Measurements from ENCODE around the gene DCAF7. TPM values are rescaled to one million over a fixed set of nuclear protein-coding genes. Genes with fewer than 3 reads are reported as not detected.

The DCAF7 gene
- total RNA-seq, 1 donor from 2014 or later = 135 TPM

DNA sequence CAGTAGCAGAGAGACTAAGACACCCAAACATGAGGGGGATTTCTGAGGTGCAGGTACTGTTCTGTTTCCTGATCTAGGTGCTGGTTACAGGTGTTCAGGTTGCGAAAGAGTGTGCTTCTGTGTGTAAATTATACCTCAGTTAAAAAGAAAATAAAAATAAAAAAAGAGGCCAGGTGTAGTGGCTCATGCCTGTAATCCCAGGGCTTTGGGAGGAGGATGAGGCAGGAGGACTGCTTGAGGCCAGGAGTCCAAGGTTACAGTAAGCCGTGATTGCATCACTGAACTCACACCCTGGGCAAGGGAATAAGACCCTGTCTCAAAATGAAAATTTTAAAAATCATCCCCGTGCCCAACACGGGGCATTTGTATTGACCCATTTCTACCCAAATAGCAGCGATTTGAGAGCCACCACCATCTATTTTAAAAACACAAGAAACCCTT, 3.2 kb upstream of the DCAF7 start:
- no peak for DNase-seq (ENCODE audit: low spot score, unreplicated experiment)
- H3K4me1 Mint-ChIP-seq (ENCODE audit: low read depth) = peaks cover 5% of the 10 kb centered on the region

DNA sequence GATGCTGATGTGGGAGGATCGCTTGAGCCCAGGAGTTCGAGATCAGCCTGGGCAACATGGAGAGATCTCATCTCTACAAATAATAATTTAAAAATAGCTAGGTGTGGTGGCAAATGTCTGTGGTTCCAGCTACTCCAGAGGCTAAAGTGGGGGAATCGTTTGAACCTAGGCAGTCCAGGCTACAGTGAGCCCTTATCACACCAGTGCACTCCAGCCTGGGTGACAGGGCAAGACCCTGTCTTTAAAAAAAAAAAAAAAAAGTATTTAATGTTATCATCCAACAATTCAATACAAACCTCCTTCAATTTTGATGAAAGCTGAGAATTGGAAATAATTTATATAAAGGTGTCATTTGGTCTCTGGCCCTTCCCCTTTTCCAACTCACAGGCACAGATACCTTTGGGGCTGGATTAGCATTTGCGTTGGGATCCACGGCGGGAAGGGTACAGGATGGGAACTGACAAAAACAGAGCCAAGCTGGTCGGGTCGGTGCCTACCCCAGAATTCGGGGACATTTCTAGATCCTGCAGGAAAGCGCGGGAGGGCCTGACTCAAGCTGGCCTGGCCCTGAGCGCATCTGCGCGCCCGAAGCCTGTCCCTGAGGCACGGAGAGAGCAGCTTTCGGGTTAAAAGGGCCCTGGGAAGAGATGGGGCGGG, 860 bp upstream of the DCAF7 start:
- TF ChIP-seq, protein P1, sequence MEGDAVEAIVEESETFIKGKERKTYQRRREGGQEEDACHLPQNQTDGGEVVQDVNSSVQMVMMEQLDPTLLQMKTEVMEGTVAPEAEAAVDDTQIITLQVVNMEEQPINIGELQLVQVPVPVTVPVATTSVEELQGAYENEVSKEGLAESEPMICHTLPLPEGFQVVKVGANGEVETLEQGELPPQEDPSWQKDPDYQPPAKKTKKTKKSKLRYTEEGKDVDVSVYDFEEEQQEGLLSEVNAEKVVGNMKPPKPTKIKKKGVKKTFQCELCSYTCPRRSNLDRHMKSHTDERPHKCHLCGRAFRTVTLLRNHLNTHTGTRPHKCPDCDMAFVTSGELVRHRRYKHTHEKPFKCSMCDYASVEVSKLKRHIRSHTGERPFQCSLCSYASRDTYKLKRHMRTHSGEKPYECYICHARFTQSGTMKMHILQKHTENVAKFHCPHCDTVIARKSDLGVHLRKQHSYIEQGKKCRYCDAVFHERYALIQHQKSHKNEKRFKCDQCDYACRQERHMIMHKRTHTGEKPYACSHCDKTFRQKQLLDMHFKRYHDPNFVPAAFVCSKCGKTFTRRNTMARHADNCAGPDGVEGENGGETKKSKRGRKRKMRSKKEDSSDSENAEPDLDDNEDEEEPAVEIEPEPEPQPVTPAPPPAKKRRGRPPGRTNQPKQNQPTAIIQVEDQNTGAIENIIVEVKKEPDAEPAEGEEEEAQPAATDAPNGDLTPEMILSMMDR (IDR thresholded peaks at IDR 0.05; ENCODE audit: unreplicated experiment) = no peak
- no peak for DNase-seq (ENCODE audit: low spot score, unreplicated experiment)
- H3K9me3 Mint-ChIP-seq (ENCODE audit: low read depth) = no peaks in the 10 kb centered on the region

More for the DNA sequence above, 3.2 kb upstream of the DCAF7 start:
- Mint-ChIP-seq H3K27ac (no peak overlapping the region), H3K36me3 (ENCODE audit: insufficient read depth) (no peaks in the 10 kb centered on the region), H3K9me3 (ENCODE audit: low read depth) (no peaks in the 10 kb centered on the region), H3K27me3 (no peaks in the 10 kb centered on the region), H3K4me3 (ENCODE audit: low read depth) (no peak overlapping the region)
- TF ChIP-seq, protein P1 (IDR thresholded peaks at IDR 0.05; ENCODE audit: unreplicated experiment) = no peak

DNA sequence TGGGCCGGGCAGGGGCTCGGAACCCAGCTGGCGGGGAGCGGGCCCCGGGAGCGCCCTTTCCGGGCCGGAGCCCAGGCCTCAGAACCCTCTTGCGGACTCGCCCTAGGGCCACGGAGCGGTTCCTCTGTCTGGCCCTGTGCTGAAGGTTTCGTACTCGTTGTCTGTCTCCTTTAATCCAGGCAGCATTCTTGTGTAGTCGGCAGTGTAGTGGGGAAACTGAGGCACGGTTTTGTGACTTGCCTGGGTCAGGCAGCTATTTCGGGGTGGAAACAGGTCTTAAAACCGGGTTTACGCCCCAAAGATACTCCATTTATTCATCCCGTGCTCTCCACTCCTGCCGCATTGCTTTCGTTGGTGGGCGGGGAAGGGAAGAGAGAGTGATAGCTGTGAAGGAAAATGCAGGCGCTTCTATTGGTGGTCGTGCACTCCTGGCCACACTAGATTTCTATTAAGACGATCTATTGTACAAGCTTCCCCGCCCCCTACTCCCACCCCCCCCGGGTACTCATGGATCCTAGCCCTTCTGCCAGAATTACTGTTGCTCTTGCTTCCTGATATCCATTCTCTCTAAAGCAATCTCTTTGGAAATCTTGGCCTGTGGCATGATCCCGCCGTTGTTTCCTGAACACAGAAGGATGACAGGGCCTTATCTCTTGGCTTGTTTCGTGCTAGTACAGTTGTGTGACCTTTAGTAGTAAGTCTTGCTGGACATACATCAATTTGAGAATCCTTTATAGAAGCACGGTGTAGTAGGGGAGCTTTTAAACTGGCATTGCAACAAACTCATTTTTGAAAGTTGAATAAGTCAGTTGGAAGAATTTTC, 751 bp downstream of the DCAF7 start:
- Mint-ChIP-seq H3K4me1 (ENCODE audit: low read depth) (peaks cover 13% of the 10 kb centered on the region), H3K27me3 (no peaks in the 10 kb centered on the region), H3K9me3 (ENCODE audit: low read depth) (no peaks in the 10 kb centered on the region), H3K4me3 (ENCODE audit: low read depth) (peak overlapping the region; percentile 98), H3K36me3 (ENCODE audit: insufficient read depth) (peaks cover 3% of the 10 kb centered on the region), H3K27ac (peak overlapping the region; percentile 99)
- TF ChIP-seq, protein P1 (IDR thresholded peaks at IDR 0.05; ENCODE audit: unreplicated experiment) = no peak
- DNase-seq (ENCODE audit: low spot score, unreplicated experiment) = no peak

More for the DNA sequence above, 860 bp upstream of the DCAF7 start:
- H3K27ac Mint-ChIP-seq = peak overlapping the region; percentile 99
- peak overlapping the region; percentile 98 for H3K4me3 Mint-ChIP-seq (ENCODE audit: low read depth)
- no peaks in the 10 kb centered on the region for H3K36me3 Mint-ChIP-seq (ENCODE audit: insufficient read depth)
- H3K27me3 Mint-ChIP-seq = no peaks in the 10 kb centered on the region
- peaks cover 13% of the 10 kb centered on the region for H3K4me1 Mint-ChIP-seq (ENCODE audit: low read depth)

DNA sequence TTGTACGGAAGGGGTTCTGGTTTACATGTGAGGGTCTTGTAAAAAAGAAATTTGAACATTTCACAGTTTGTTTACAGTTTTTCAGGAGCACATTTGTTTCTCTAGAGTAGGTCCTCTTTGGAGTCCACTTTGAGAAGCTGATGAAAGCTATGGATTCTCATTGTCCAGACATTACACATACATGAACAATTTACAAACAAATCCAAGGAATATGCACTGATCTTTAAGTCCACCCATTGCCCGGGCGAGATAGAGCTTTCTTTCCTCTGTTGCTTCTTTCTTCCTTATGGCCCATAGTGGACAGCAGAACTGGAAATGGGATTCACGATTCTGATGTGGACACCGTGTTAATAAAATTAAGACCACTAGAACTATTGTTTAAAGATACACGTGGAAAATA, 1.9 kb downstream of the DCAF7 start:
- Mint-ChIP-seq H3K4me1 (ENCODE audit: low read depth) (peaks cover 13% of the 10 kb centered on the region), H3K9me3 (ENCODE audit: low read depth) (peaks cover 4% of the 10 kb centered on the region), H3K27ac (peak overlapping the region; percentile 77), H3K36me3 (ENCODE audit: insufficient read depth) (peaks cover 8% of the 10 kb centered on the region), H3K27me3 (no peaks in the 10 kb centered on the region), H3K4me3 (ENCODE audit: low read depth) (peak overlapping the region; percentile 98)
- no peak for DNase-seq (ENCODE audit: low spot score, unreplicated experiment)
- TF ChIP-seq, protein P1 (IDR thresholded peaks at IDR 0.05; ENCODE audit: unreplicated experiment) = no peak

DNA sequence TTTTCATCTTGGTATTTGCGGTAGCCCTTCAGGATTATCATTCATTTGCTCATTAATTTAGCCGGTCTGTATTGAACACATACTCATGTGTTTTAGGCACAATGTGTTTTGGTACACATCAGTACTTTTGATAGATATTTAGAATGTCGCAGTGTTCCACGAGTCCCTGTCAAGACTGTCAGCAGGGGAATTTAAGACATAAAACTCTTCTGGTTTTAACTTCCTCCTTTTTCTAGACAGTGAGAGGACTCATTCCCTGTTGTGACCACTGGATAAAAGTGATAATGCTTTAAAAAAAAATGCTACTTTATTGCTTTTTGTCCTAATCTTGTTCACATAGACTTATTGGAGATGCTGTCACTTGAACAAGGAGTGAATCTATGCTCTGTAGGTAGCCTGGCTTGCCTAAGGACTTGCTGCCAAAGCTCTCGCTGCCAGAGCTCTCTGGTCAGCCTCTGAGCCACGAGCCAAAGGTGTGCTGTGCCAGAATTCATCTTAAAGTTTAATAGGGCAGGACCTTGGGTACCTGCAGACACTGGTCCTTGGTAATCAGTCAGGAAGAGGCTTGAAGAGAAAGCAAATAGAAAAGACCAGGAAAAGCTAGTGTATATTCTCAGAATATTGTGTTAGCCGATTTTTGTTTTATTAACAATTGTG, 5.4 kb downstream of the DCAF7 start:
- Mint-ChIP-seq H3K27ac (no peak overlapping the region), H3K36me3 (ENCODE audit: insufficient read depth) (peaks cover 11% of the 10 kb centered on the region)
- no peak for DNase-seq (ENCODE audit: low spot score, unreplicated experiment)

More for the DNA sequence above, 5.4 kb downstream of the DCAF7 start:
- TF ChIP-seq, protein P1 (IDR thresholded peaks at IDR 0.05; ENCODE audit: unreplicated experiment) = no peak
- H3K9me3 Mint-ChIP-seq (ENCODE audit: low read depth) = peaks cover 7% of the 10 kb centered on the region
- no peak overlapping the region for H3K4me3 Mint-ChIP-seq (ENCODE audit: low read depth)
- H3K4me1 Mint-ChIP-seq (ENCODE audit: low read depth) = peaks cover 13% of the 10 kb centered on the region
- H3K27me3 Mint-ChIP-seq = no peaks in the 10 kb centered on the region
